ENCODE measurements around the gene ADGRA1.

ADGRA1 gene

GRCh38 chr10:133176546-133176945, 88.8 kb downstream of the ADGRA1 start:
- no peak for TF ChIP-seq TARDBP (IDR thresholded peaks at IDR 0.05)
- ChIA-PET CTCF (no interaction called here), POLR2A (no interaction called here)
- DNase-seq (ENCODE audit: extremely low spot score) = no peak

GRCh38 chr10:133177380-133178157, 89.8 kb downstream of the ADGRA1 start:
- no peak for DNase-seq (ENCODE audit: extremely low spot score)
- TF ChIP-seq FOXM1 (IDR thresholded peaks at IDR 0.05; ENCODE audit: borderline replicate concordance) (no peak), TARDBP (IDR thresholded peaks at IDR 0.05) (peak; percentile 76), PKNOX1 (IDR thresholded peaks at IDR 0.05) (no peak), SUZ12 (IDR thresholded peaks at IDR 0.05) (no peak), SP1 (IDR thresholded peaks at IDR 0.05) (no peak), LEF1 (IDR thresholded peaks at IDR 0.05; ENCODE audit: borderline replicate concordance) (no peak), ZNF384 (IDR thresholded peaks at IDR 0.05) (no peak), FOXK2 (IDR thresholded peaks at IDR 0.05) (no peak)
- ChIA-PET CTCF (no interaction called here), POLR2A (no interaction called here)

DNA sequence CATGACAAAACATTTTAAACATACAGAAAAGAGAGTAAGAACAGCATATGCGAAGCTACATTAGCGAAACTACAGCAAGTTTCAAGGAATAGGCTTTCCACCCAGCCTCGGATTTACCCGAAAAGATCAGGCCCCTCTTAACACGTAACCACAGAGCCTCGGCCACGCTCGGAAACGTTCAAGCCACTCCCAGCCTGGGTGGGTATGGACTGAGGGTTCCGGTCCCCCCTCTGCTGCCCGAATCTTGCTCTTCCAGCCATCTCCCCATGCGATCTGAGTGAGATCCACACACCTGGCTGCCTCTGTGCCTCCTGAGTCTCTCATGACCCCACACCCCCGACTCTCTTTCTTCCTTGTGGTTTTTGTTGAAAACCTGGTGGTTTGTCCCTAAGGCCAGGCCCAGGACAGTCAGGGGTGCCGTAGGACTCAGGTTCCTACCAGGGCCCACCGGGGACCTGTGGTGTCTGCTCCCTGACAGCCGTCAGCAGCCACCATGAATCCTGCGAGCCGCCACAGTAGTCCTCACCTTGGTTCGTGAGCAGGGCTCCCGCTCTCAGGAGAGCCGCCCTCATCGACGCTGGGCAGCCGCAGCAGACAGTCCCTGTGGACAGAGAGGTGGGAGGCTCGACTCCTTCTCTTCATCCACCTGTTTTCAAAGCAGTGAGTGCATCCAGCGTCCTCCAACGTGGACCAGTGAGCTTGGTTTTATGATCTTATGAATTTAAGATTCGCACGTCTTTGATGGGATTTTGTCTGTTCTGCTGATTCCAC, 90.8 kb downstream of the ADGRA1 start:
- DNase-seq (ENCODE audit: extremely low spot score) = no peak
- POLR2A ChIA-PET = no interaction called here
- CTCF ChIA-PET = no interaction called here
- TF ChIP-seq FOXM1 (IDR thresholded peaks at IDR 0.05; ENCODE audit: borderline replicate concordance) (no peak), PKNOX1 (IDR thresholded peaks at IDR 0.05) (no peak), ELF4 (IDR thresholded peaks at IDR 0.05) (no peak), ARNT (IDR thresholded peaks at IDR 0.05) (no peak), ZNF384 (IDR thresholded peaks at IDR 0.05) (no peak), SP1 (IDR thresholded peaks at IDR 0.05) (no peak), HDGF (IDR thresholded peaks at IDR 0.05; ENCODE audit: borderline replicate concordance) (no peak), NFRKB (IDR thresholded peaks at IDR 0.05) (no peak), FOXK2 (IDR thresholded peaks at IDR 0.05) (no peak), BHLHE40 (IDR thresholded peaks at IDR 0.05; ENCODE audit: borderline replicate concordance) (no peak), TARDBP (IDR thresholded peaks at IDR 0.05) (no peak), CTBP1 (IDR thresholded peaks at IDR 0.05; ENCODE audit: borderline replicate concordance) (no peak), FOXA1 (IDR thresholded peaks at IDR 0.05) (no peak), L3MBTL2 (conservative IDR thresholded peaks at IDR 0.05) (no peak), SUZ12 (IDR thresholded peaks at IDR 0.05) (no peak), LEF1 (IDR thresholded peaks at IDR 0.05; ENCODE audit: borderline replicate concordance) (no peak)

DNA sequence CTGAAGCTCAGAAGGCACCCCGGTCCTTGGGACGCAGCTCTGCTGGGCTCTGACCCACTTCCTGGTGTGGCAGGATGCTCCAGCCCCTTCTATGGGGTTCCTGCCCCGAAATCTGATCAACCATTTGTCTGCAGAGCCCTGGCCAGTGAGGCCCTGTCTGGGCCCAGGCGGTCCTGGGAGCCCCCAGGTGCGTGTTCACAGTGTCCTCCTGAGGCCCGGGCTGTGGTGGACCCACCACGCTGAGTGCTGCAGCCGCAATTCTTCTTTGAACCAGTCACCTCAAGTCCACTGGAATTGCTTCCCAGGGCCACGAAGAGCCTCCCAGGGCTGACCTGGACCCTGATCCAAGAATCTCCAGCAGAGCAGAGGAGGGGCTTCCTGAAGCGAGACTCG, 91.4 kb downstream of the ADGRA1 start:
- POLR2A ChIA-PET = no interaction called here
- CTCF ChIA-PET = no interaction called here
- TF ChIP-seq NFRKB (IDR thresholded peaks at IDR 0.05) (no peak), SUZ12 (IDR thresholded peaks at IDR 0.05) (no peak), FOXA1 (IDR thresholded peaks at IDR 0.05) (no peak), HDGF (IDR thresholded peaks at IDR 0.05; ENCODE audit: borderline replicate concordance) (no peak), L3MBTL2 (conservative IDR thresholded peaks at IDR 0.05) (no peak), LEF1 (IDR thresholded peaks at IDR 0.05; ENCODE audit: borderline replicate concordance) (no peak)
- DNase-seq (ENCODE audit: extremely low spot score) = no peak

DNA sequence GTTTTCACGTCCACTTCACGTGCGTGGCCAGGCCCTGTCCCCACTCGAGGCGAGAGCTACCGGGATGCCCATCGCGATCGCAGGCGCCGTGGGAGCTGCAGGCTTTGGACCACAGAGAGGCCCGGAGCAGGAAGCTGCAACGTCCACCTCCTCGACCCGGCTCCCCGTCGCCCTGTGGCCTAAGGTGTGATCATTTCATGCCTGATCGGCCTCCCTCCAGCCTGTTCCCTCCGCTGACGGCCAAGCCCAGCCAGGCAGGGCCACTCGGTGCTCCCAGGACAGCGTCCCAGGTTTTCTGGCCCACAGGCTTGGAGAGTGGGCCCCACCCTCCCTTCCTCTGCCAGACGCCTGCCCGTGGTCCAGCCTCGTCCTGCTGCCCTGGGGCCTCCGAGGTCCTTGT, 91.9 kb downstream of the ADGRA1 start:
- POLR2A ChIA-PET = no interaction called here
- DNase-seq (ENCODE audit: extremely low spot score) = no peak
- CTCF ChIA-PET = no interaction called here
- TF ChIP-seq ZNF384 (IDR thresholded peaks at IDR 0.05) = no peak
- no peak for TF ChIP-seq FOXM1 (IDR thresholded peaks at IDR 0.05; ENCODE audit: borderline replicate concordance)
- no peak for TF ChIP-seq SUZ12 (IDR thresholded peaks at IDR 0.05)
- no peak for TF ChIP-seq LEF1 (IDR thresholded peaks at IDR 0.05; ENCODE audit: borderline replicate concordance)
- TF ChIP-seq ARNT (IDR thresholded peaks at IDR 0.05) = no peak
- no peak for TF ChIP-seq L3MBTL2 (conservative IDR thresholded peaks at IDR 0.05)
- TF ChIP-seq FOXA1 (IDR thresholded peaks at IDR 0.05) = no peak
- TF ChIP-seq BHLHE40 (IDR thresholded peaks at IDR 0.05; ENCODE audit: borderline replicate concordance) = no peak
- TF ChIP-seq CTBP1 (IDR thresholded peaks at IDR 0.05; ENCODE audit: borderline replicate concordance) = no peak
- TF ChIP-seq PKNOX1 (IDR thresholded peaks at IDR 0.05) = no peak
- no peak for TF ChIP-seq FOXK2 (IDR thresholded peaks at IDR 0.05)
- no peak for TF ChIP-seq TARDBP (IDR thresholded peaks at IDR 0.05)

- TF ChIP-seq SUZ12 (IDR thresholded peaks at IDR 0.05) = no peak
- TF ChIP-seq L3MBTL2 (conservative IDR thresholded peaks at IDR 0.05) = no peak
- TF ChIP-seq FOXK2 (IDR thresholded peaks at IDR 0.05) = no peak
- TF ChIP-seq LEF1 (IDR thresholded peaks at IDR 0.05; ENCODE audit: borderline replicate concordance) = no peak
- TF ChIP-seq CTBP1 (IDR thresholded peaks at IDR 0.05; ENCODE audit: borderline replicate concordance) = no peak
- no peak for TF ChIP-seq FOXA1 (IDR thresholded peaks at IDR 0.05)
- no peak for TF ChIP-seq ZNF384 (IDR thresholded peaks at IDR 0.05)
- TF ChIP-seq HDGF (IDR thresholded peaks at IDR 0.05; ENCODE audit: borderline replicate concordance) = no peak
- no peak for TF ChIP-seq BHLHE40 (IDR thresholded peaks at IDR 0.05; ENCODE audit: borderline replicate concordance)
- no peak for TF ChIP-seq PKNOX1 (IDR thresholded peaks at IDR 0.05)
- no peak for TF ChIP-seq ARNT (IDR thresholded peaks at IDR 0.05)
- no peak for TF ChIP-seq TARDBP (IDR thresholded peaks at IDR 0.05)
- no peak for TF ChIP-seq FOXM1 (IDR thresholded peaks at IDR 0.05; ENCODE audit: borderline replicate concordance)
- no peak for DNase-seq (ENCODE audit: extremely low spot score)
- ChIA-PET CTCF (no interaction called here), POLR2A (no interaction called here)
Measured at GRCh38 chr10:133180192-133180964, 92.7 kb downstream of the ADGRA1 start.

Data from HEK293T (cell line).